GM10266 (cell line): ENCODE measurements around the gene KRT8.
A peak's percentile ranks its signal among the peaks of the same experiment; 100 is the strongest.

ENCODE experiments used
- DNase-seq: peaks from one replicate; pipeline ENCODE4 v3.0.0; 2012; ENCODE audit errors: extremely low spot score
- TF ChIP-seq, protein P1 (sequence below): IDR thresholded peaks from 2 replicates; pipeline ENCODE4 v1.5.1; 2012; ENCODE audit warnings: mild to moderate bottlenecking, low read depth; ENCODE audit not compliant: control insufficient read depth, insufficient read depth; ENCODE audit errors: missing control alignments

The KRT8 gene

DNA sequence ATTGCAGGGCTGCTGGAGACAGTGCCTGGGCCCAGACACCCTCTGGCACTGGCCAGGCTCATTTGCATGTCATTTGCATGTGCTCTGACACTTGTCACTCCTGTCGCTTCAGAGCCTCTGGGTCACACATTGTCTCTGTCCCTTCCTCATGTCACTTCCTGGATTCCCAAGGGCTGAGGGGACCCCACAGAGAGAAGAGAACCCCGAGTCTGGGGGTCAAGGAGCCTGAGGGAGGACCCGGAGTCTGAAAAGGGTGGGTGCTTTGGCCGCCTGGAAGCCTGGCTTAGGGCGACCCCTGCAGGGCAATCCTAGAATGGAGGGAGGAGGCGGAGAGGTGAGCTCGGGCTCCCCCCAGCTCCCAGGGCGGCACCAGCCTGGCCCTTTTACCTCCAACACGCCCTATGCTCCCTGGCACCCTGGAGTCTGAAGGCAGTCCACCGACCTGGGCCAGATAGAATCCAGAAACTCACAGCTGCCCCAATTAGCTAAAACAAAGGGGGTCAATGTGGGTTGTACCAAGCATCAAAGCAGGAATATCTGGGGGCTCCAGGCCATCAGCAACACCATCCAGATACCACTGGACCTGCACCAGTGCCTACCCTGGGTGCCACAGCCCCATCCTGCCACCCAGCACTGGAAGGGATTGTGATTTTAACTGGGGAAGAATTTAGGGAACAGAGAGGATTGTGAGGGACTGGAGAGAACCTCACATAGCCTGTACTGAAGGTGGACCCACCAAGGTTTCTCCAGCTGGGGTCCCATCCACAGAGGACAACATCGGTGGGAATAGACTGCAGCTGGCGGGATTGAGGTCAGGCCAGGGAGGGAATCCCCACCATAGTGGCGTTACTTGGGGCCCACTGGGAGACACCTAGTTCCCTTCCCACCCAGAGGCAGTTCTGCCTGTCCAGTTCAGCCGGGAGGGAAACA is 34.2 kb downstream of the KRT8 start:
- TF ChIP-seq, protein P1, sequence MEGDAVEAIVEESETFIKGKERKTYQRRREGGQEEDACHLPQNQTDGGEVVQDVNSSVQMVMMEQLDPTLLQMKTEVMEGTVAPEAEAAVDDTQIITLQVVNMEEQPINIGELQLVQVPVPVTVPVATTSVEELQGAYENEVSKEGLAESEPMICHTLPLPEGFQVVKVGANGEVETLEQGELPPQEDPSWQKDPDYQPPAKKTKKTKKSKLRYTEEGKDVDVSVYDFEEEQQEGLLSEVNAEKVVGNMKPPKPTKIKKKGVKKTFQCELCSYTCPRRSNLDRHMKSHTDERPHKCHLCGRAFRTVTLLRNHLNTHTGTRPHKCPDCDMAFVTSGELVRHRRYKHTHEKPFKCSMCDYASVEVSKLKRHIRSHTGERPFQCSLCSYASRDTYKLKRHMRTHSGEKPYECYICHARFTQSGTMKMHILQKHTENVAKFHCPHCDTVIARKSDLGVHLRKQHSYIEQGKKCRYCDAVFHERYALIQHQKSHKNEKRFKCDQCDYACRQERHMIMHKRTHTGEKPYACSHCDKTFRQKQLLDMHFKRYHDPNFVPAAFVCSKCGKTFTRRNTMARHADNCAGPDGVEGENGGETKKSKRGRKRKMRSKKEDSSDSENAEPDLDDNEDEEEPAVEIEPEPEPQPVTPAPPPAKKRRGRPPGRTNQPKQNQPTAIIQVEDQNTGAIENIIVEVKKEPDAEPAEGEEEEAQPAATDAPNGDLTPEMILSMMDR = peak; percentile 71
- peak; percentile 81 for DNase-seq

DNA sequence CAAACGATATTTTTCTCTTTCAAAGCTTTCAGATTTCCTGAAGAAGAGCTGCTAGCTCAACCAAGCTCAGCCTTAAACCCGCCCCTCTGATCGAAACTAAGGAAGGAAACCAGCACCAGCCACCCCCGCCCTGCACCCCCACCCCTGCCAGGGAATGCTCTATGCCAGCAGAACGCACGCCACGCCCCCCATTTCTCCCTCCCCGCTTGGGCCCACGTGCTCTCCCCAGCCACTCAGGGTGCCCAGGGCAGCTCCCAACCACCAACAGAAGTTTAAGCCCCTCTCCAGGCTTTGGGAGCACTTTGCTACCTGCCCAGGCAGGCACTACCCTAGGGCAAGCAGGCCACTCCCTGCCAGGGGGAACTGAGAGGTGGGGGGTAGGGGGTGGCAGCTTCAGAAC is 37.2 kb downstream of the KRT8 start:
- DNase-seq = no peak
- TF ChIP-seq, protein P1 = no peak

DNA sequence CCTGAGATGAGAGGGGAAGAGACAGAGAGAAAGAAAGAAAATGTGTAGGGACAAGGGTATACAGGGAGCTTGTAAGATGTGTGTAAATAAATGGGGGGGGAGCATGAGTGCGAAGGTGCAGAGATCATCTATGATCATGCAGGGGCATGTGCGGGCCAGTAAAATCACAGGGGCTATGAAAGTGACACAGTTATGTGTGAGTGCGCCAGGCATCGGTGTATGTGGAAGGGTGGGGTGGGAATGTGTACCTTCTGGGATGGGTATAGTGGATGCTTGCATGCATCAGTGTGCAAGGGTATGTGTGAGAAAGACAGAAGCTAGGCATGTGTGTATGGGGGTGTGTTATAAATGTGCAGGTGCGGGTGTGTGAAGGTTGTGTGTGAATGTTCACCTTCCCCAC is 37.7 kb downstream of the KRT8 start:
- TF ChIP-seq, protein P1 = no peak
- DNase-seq = no peak

DNA sequence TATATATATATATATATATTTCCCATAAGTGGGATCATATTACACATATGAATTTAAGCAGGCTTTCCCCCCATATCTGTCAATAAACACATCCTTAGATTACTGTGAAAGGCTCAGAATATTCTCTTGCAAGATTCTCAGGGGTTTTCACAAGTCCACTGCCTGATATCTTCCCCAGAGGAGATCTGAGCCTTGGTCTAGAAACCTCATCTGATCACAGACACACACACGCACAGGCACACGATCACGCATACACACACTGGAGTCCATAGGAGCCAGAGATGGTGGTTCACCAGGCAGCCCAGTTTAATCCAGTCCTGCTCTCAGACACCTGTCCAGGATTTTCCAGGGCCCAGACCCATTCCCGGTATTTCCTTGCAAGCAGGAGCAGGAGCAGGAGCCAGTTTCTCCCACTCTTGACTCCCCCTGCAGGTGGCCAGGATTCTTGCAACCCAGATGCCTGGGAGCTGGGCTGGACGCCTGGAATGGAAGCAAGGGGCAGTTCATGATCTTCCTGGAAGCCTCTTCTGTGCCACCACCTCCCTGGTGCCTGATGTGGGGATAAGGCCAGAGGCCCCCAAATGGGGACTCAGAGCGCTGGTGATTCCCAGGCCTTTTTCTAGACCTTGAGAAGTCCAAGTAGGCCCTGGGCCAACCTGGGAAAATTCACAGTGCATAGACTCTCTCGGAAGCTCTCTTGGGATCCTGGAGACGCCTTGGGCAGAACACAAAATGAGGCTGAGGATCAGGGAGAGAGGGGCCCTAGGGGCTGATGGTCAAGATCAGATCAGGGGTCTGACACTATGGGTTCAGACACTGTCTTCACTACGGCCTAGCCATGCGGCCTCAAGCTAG is 39.6 kb downstream of the KRT8 start:
- TF ChIP-seq, protein P1 = peak; percentile 58
- peak; percentile 60 for DNase-seq

DNA sequence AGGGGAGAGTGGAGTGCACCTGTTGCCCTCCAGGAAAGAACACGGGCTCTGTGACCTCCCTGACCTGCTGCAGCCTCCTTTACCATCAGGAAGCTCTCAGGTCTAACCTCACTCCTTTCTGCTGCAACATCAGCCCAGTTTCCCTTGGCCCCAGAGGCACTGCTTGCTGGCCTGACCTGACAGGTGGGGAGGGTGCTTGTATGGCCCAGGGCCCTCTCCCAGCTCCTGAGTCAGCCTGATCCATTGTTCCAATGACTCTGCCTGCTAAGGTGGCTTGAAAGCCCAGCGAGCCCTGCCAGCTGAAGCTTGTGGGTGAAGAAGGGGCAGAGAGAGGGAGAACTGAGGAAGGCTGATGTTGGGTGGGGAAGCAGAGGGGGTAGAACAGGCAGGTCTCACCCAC is 42.9 kb downstream of the KRT8 start:
- TF ChIP-seq, protein P1 = no peak
- DNase-seq = no peak

DNA sequence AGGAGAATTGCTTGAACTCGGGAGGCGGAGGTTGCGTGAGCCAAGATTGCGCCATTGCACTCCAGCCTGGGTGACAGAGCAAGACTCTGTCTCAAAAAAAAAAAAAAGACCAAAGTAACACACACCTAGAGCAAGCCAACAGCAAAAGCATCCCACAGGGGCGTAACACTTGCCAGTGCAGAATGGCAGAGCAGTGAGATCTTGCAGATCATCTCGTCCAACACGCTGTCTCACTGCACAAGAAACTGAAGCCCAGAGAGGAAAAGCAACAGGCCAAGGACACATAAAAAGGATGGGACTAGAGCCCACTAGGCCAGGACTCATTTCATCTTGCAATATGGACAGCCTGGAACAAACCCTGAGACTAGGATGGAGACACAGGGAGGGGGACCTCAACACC is 43.4 kb downstream of the KRT8 start:
- no peak for DNase-seq
- TF ChIP-seq, protein P1 = no peak
